Measurements from ENCODE around the gene FAM120B. TPM values are rescaled to one million over a fixed set of nuclear protein-coding genes. Genes with fewer than 3 reads are reported as not detected.

The FAM120B gene
- total and polyA plus RNA-seq, 2 of the 4 experiments (the other 2 are of a cell fraction): 15.3 to 28.0 TPM

- H4K20me1 ChIP-seq (ENCODE audit: insufficient read depth, low read length): no peaks in the 10 kb centered on the region
- no peak overlapping the region for H3K56ac ChIP-seq (ENCODE audit: extremely low read depth, insufficient read depth, low read length)
- H3K36me3 ChIP-seq (ENCODE audit: control insufficient read depth, insufficient read depth, low read length): no peaks in the 10 kb centered on the region
- H2AK5ac ChIP-seq (ENCODE audit: low read depth, low read length): no peak overlapping the region
- TF ChIP-seq CHD1 (IDR thresholded peaks at IDR 0.05; ENCODE audit: low read depth, low read length) (no peak), POLR2A (IDR thresholded peaks at IDR 0.05; ENCODE audit: low read depth, low read length) (no peak), CTCF (conservative IDR thresholded peaks at IDR 0.05; ENCODE audit: low read depth, low read length) (no peak), MAZ (IDR thresholded peaks at IDR 0.05; ENCODE audit: borderline replicate concordance, low read depth, low read length) (no peak), CEBPB (IDR thresholded peaks at IDR 0.05; ENCODE audit: low read depth, low read length) (no peak), RCOR1 (IDR thresholded peaks at IDR 0.05; ENCODE audit: insufficient replicate concordance, low read length) (no peak), FOS (IDR thresholded peaks at IDR 0.05; ENCODE audit: low read depth, low read length) (no peak), SMC3 (IDR thresholded peaks at IDR 0.05; ENCODE audit: low read depth, low read length) (no peak), NFE2L2 (IDR thresholded peaks at IDR 0.05; ENCODE audit: low read depth, low read length) (no peak), RFX5 (IDR thresholded peaks at IDR 0.05; ENCODE audit: low read depth, low read length) (no peak), RAD21 (IDR thresholded peaks at IDR 0.05; ENCODE audit: low read length) (no peak), BHLHE40 (IDR thresholded peaks at IDR 0.05; ENCODE audit: low read depth, low read length) (no peak), MAFK (IDR thresholded peaks at IDR 0.05; ENCODE audit: low read depth, low read length) (no peak)
- TF ChIP-seq, protein P1, sequence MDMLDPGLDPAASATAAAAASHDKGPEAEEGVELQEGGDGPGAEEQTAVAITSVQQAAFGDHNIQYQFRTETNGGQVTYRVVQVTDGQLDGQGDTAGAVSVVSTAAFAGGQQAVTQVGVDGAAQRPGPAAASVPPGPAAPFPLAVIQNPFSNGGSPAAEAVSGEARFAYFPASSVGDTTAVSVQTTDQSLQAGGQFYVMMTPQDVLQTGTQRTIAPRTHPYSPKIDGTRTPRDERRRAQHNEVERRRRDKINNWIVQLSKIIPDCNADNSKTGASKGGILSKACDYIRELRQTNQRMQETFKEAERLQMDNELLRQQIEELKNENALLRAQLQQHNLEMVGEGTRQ (IDR thresholded peaks at IDR 0.05; ENCODE audit: low read depth, low read length): no peak
- TF ChIP-seq, protein P2, sequence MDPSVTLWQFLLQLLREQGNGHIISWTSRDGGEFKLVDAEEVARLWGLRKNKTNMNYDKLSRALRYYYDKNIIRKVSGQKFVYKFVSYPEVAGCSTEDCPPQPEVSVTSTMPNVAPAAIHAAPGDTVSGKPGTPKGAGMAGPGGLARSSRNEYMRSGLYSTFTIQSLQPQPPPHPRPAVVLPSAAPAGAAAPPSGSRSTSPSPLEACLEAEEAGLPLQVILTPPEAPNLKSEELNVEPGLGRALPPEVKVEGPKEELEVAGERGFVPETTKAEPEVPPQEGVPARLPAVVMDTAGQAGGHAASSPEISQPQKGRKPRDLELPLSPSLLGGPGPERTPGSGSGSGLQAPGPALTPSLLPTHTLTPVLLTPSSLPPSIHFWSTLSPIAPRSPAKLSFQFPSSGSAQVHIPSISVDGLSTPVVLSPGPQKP (IDR thresholded peaks at IDR 0.05; ENCODE audit: borderline replicate concordance, low read depth, low read length): no peak
- intact Hi-C loops (cut with micrococcal nuclease) (no loop called here), dilution Hi-C loops (cut with HindIII; ENCODE audit: low sequenced_read_pairs, unreplicated experiment) (no loop called here), in situ Hi-C loops (cut with MboI; ENCODE audit: low sequenced_read_pairs) (no loop called here)
- H2BK20ac ChIP-seq (ENCODE audit: low read depth, low read length): no peak overlapping the region
- H3K79me1 ChIP-seq (ENCODE audit: low read depth in 1 of 2, low read length in 2 of 2): no peaks in the 10 kb centered on the region
- H3K27ac ChIP-seq (ENCODE audit: insufficient read depth, low read length): no peak overlapping the region
- H2AFZ ChIP-seq (replicated peaks; ENCODE audit: low read length, poor library complexity): no peak overlapping the region
- H3K18ac ChIP-seq (ENCODE audit: low read depth, low read length): no peak overlapping the region
- H3K4me3 ChIP-seq (ENCODE audit: insufficient read depth, low read depth, low read length): no peak overlapping the region
- H3K9me3 ChIP-seq (ENCODE audit: control insufficient read depth, insufficient read depth, low read length): peaks cover 6% of the 10 kb centered on the region; the same call in 1 of the 2 replicates
- H3K9me1 ChIP-seq (ENCODE audit: insufficient read depth, low read length): peaks cover 3% of the 10 kb centered on the region; the same call in 1 of the 2 replicates
- 93% methylated on average over 3 of the region's 8 CpGs; no CpG with 5 or more reads in 1 of the 2 experiments for WGBS, 2 experiments (ENCODE audit: extremely low coverage in 2 of 2, insufficient read length in 1 of 2)
- no peak overlapping the region for H2BK15ac ChIP-seq (ENCODE audit: low read depth, low read length)
- no peak overlapping the region for H3K9ac ChIP-seq (ENCODE audit: low read depth, low read length)
- no peak overlapping the region for H3K4me2 ChIP-seq (ENCODE audit: low read depth, low read length)
- POLR2A ChIA-PET (ENCODE audit: unreplicated experiment): no interaction called here
- CTCF ChIA-PET: no interaction called here
- BruUV-seq (replicated peaks): no TSS peak
- H3K14ac ChIP-seq (replicated peaks; ENCODE audit: low read depth, low read length): peak overlapping the region; percentile 44; the same call in 1 of the 2 replicates
- H3K23ac ChIP-seq (ENCODE audit: low read depth, low read length): no peak overlapping the region
- H2BK5ac ChIP-seq (ENCODE audit: low read depth, low read length, poor library complexity, severe bottlenecking): no peak overlapping the region
- DNase-seq (no peak), ATAC-seq (ENCODE audit: low read depth) (0 out of 2 replicates have a peak, but pooled peaks have one; percentile 14)
- no peak overlapping the region for H3K4ac ChIP-seq (ENCODE audit: low read depth, low read length)
- H2AK9ac ChIP-seq (replicated peaks; ENCODE audit: low read depth, low read length, poor library complexity): no peak overlapping the region
- peaks cover 5% of the 10 kb centered on the region; the same call in 1 of the 2 replicates for H3K4me1 ChIP-seq (ENCODE audit: control insufficient read depth, insufficient read depth, low read length)
- H2BK120ac ChIP-seq (ENCODE audit: low read depth, low read length): no peak overlapping the region
- no peak overlapping the region for H4K91ac ChIP-seq (ENCODE audit: insufficient read depth, low read depth, low read length)
- no peaks in the 10 kb centered on the region for H3K27me3 ChIP-seq (ENCODE audit: control insufficient read depth, insufficient read depth, low read length)
- H4K8ac ChIP-seq (ENCODE audit: low read depth in 2 of 2, low read length in 2 of 2): no peak overlapping the region
- H4K5ac ChIP-seq (ENCODE audit: low read depth, low read length): no peak overlapping the region
These were observed 109.7 kb downstream of the FAM120B start for GRCh38 chr6:170416303-170416702.
